ENCODE results near the gene FAM229B.
"Not testable (repeated sequence)": the region's sequence is repeated elsewhere in the genome, so short reads cannot be mapped to it uniquely, and the experiment has no call there.

The FAM229B gene

GRCh38 chr6:112062966-112063365, 24.4 kb upstream of the FAM229B start:
- DNase-seq (ENCODE audit: low read depth in 2 of 2) = no peak

GRCh38 chr6:112065426-112065986, 21.9 kb upstream of the FAM229B start:
- DNase-seq (ENCODE audit: low read depth in 2 of 2) = no peak

- DNase-seq (ENCODE audit: low read depth in 2 of 2) = no peak
Observed at GRCh38 chr6:112066606-112067005, 20.8 kb upstream of the FAM229B start.

- no peak for DNase-seq (ENCODE audit: low read depth in 2 of 2)
Observed at GRCh38 chr6:112081569-112081968, 5.8 kb upstream of the FAM229B start.

- no peak for DNase-seq (ENCODE audit: low read depth in 2 of 2)
Observed at GRCh38 chr6:112085286-112086065, 1.9 kb upstream of the FAM229B start.

- DNase-seq (ENCODE audit: low read depth in 2 of 2) = no peak
Observed at GRCh38 chr6:112086744-112087135, 651 bp upstream of the FAM229B start.

- DNase-seq (ENCODE audit: low read depth in 2 of 2) = no peak
Observed at GRCh38 chr6:112087916-112088315, 525 bp downstream of the FAM229B start.

- no peak for DNase-seq (ENCODE audit: low read depth in 2 of 2)
Observed at GRCh38 chr6:112096901-112097300, 9.5 kb downstream of the FAM229B start.

- no peak for DNase-seq (ENCODE audit: low read depth in 2 of 2)
Observed at GRCh38 chr6:112100561-112100960, 13.2 kb downstream of the FAM229B start.

- not testable (repeated sequence) for DNase-seq (ENCODE audit: low read depth in 2 of 2)
Observed at GRCh38 chr6:112106026-112106425, 18.6 kb downstream of the FAM229B start.

GRCh38 chr6:112106562-112106961, 19.2 kb downstream of the FAM229B start:
- DNase-seq (ENCODE audit: low read depth in 2 of 2) = no peak

- DNase-seq (ENCODE audit: low read depth in 2 of 2) = no peak
Observed at GRCh38 chr6:112109262-112109661, 21.9 kb downstream of the FAM229B start.

GRCh38 chr6:112113431-112113830, 26.0 kb downstream of the FAM229B start:
- no peak for DNase-seq (ENCODE audit: low read depth in 2 of 2)

GRCh38 chr6:112113918-112114317, 26.5 kb downstream of the FAM229B start:
- DNase-seq (ENCODE audit: low read depth in 2 of 2) = no peak

GRCh38 chr6:112114577-112115223, 27.3 kb downstream of the FAM229B start:
- no peak for DNase-seq (ENCODE audit: low read depth in 2 of 2)

GRCh38 chr6:112116221-112116620, 28.8 kb downstream of the FAM229B start:
- no peak for DNase-seq (ENCODE audit: low read depth in 2 of 2)

GRCh38 chr6:112117554-112117953, 30.2 kb downstream of the FAM229B start:
- no peak for DNase-seq (ENCODE audit: low read depth in 2 of 2)

GRCh38 chr6:112118034-112118433, 30.6 kb downstream of the FAM229B start:
- DNase-seq (ENCODE audit: low read depth in 2 of 2) = no peak

- DNase-seq (ENCODE audit: low read depth in 2 of 2) = no peak
Observed at GRCh38 chr6:112122756-112123155, 35.4 kb downstream of the FAM229B start.

- no peak for DNase-seq (ENCODE audit: low read depth in 2 of 2)
Observed at GRCh38 chr6:112123982-112124381, 36.6 kb downstream of the FAM229B start.

GRCh38 chr6:112128208-112128607, 40.8 kb downstream of the FAM229B start:
- no peak for DNase-seq (ENCODE audit: low read depth in 2 of 2)

GRCh38 chr6:112130878-112131277, 43.5 kb downstream of the FAM229B start:
- DNase-seq (ENCODE audit: low read depth in 2 of 2) = no peak

GRCh38 chr6:112139052-112139451, 51.7 kb downstream of the FAM229B start:
- DNase-seq (ENCODE audit: low read depth in 2 of 2) = no peak

Data from stimulated activated CD4-positive, alpha-beta T cell treated with anti-CD3 and anti-CD28 coated beads, Interleukin-1b, Interleukin-23, amount 100 ng/mL, for 4 hours (primary cell).